Nephron (organoid): ENCODE measurements around the gene PLCB4.

Experiments
- H3K27ac Mint-ChIP-seq, 3 experiments: 2 replicates each; pipeline ENCODE4 v1.8.0; 2020; ENCODE audit warnings: mixed read lengths in 3 of 3, mild to moderate bottlenecking in 2 of 3, moderate library complexity in 1 of 3
- H3K27me3 Mint-ChIP-seq: 2 replicates; pipeline ENCODE4 v1.8.0; 2021; ENCODE audit warnings: low read depth, mild to moderate bottlenecking, moderate library complexity, mixed read lengths
- H3K36me3 Mint-ChIP-seq: 2 replicates; pipeline ENCODE4 v1.8.0; 2020; ENCODE audit warnings: low read depth, mixed read lengths
- H3K4me1 Mint-ChIP-seq: 2 replicates; pipeline ENCODE4 v1.8.0; 2020; ENCODE audit warnings: mixed read lengths
- H3K4me3 Mint-ChIP-seq, 3 experiments: 2 replicates each; pipeline ENCODE4 v1.8.0; 2020; ENCODE audit warnings: mild to moderate bottlenecking in 3 of 3, mixed read lengths in 3 of 3, moderate library complexity in 2 of 3
- H3K9me3 Mint-ChIP-seq: 2 replicates; pipeline ENCODE4 v1.8.0; 2020; ENCODE audit warnings: mixed read lengths
- CTCF ChIP-seq, 3 experiments: fragments of 200-600 bp; sonication (generic); IDR thresholded peaks; one replicate each; pipeline ENCODE4 v1.5.0; 2021; ENCODE audit warnings: antibody characterized with exemption in 3 of 3; ENCODE audit not compliant: unreplicated experiment in 3 of 3

PLCB4 gene

GRCh38 chr20:9051508-9051907 is 17.4 kb upstream of the PLCB4 start:
- Mint-ChIP-seq H3K4me1 (no peaks in the 10 kb centered on the region), H3K36me3 (peaks cover 14% of the 10 kb centered on the region), H3K27ac (peak overlapping the region in 1 of 3 experiments; percentile 35), H3K4me3 (no peak overlapping the region), H3K27me3 (no peaks in the 10 kb centered on the region), H3K9me3 (peaks cover 27% of the 10 kb centered on the region)
- no peak for TF ChIP-seq CTCF (IDR thresholded peaks at IDR 0.05; ENCODE audit: unreplicated experiment in 3 of 3)

GRCh38 chr20:9052136-9052535 is 16.8 kb upstream of the PLCB4 start:
- no peak for TF ChIP-seq CTCF (IDR thresholded peaks at IDR 0.05; ENCODE audit: unreplicated experiment in 3 of 3)
- H3K4me3 Mint-ChIP-seq = no peak overlapping the region
- peaks cover 14% of the 10 kb centered on the region for H3K36me3 Mint-ChIP-seq
- no peak overlapping the region for H3K27ac Mint-ChIP-seq
- no peaks in the 10 kb centered on the region for H3K4me1 Mint-ChIP-seq
- H3K27me3 Mint-ChIP-seq = no peaks in the 10 kb centered on the region
- H3K9me3 Mint-ChIP-seq = peaks cover 29% of the 10 kb centered on the region

- H3K36me3 Mint-ChIP-seq = peaks cover 8% of the 10 kb centered on the region
- H3K4me3 Mint-ChIP-seq = no peak overlapping the region
- H3K27ac Mint-ChIP-seq = no peak overlapping the region
- peaks cover 22% of the 10 kb centered on the region for H3K9me3 Mint-ChIP-seq
- no peak for TF ChIP-seq CTCF (IDR thresholded peaks at IDR 0.05; ENCODE audit: unreplicated experiment in 3 of 3)
- no peaks in the 10 kb centered on the region for H3K27me3 Mint-ChIP-seq
- H3K4me1 Mint-ChIP-seq = no peaks in the 10 kb centered on the region
Observed at GRCh38 chr20:9053108-9053507, 15.8 kb upstream of the PLCB4 start.

GRCh38 chr20:9054176-9054575 is 14.7 kb upstream of the PLCB4 start:
- H3K4me1 Mint-ChIP-seq = no peaks in the 10 kb centered on the region
- no peak overlapping the region for H3K27ac Mint-ChIP-seq
- TF ChIP-seq CTCF (IDR thresholded peaks at IDR 0.05; ENCODE audit: unreplicated experiment in 3 of 3) = no peak
- H3K27me3 Mint-ChIP-seq = no peaks in the 10 kb centered on the region
- no peak overlapping the region for H3K4me3 Mint-ChIP-seq
- H3K9me3 Mint-ChIP-seq = peaks cover 13% of the 10 kb centered on the region
- H3K36me3 Mint-ChIP-seq = peaks cover 3% of the 10 kb centered on the region

GRCh38 chr20:9059931-9060330 is 9.0 kb upstream of the PLCB4 start:
- H3K4me1 Mint-ChIP-seq = no peaks in the 10 kb centered on the region
- peaks cover 11% of the 10 kb centered on the region for H3K9me3 Mint-ChIP-seq
- no peak for TF ChIP-seq CTCF (IDR thresholded peaks at IDR 0.05; ENCODE audit: unreplicated experiment in 3 of 3)
- H3K36me3 Mint-ChIP-seq = no peaks in the 10 kb centered on the region
- H3K4me3 Mint-ChIP-seq = no peak overlapping the region
- H3K27me3 Mint-ChIP-seq = peaks cover 12% of the 10 kb centered on the region
- no peak overlapping the region for H3K27ac Mint-ChIP-seq

- Mint-ChIP-seq H3K27me3 (peaks cover 12% of the 10 kb centered on the region), H3K36me3 (no peaks in the 10 kb centered on the region), H3K4me1 (peaks cover 4% of the 10 kb centered on the region), H3K9me3 (peaks cover 6% of the 10 kb centered on the region), H3K4me3 (no peak overlapping the region), H3K27ac (no peak overlapping the region)
- no peak for TF ChIP-seq CTCF (IDR thresholded peaks at IDR 0.05; ENCODE audit: unreplicated experiment in 3 of 3)
Observed at GRCh38 chr20:9061434-9061833, 7.5 kb upstream of the PLCB4 start.
